GM19025 (cell line): ENCODE data around the gene NAPSA.
A peak's percentile ranks its signal among the peaks of the same experiment; 100 is the strongest.
"Not testable (repeated sequence)": the region's sequence is repeated elsewhere in the genome, so short reads cannot be mapped to it uniquely, and the experiment has no call there.

Source experiments
- ATAC-seq: cut with Tn5 transposase; IDR thresholded peaks from one replicate; pipeline ENCODE4 v1.9.1; 2021; ENCODE audit warnings: mild to moderate bottlenecking, low read depth, moderate library complexity; ENCODE audit not compliant: unreplicated experiment

NAPSA gene

DNA sequence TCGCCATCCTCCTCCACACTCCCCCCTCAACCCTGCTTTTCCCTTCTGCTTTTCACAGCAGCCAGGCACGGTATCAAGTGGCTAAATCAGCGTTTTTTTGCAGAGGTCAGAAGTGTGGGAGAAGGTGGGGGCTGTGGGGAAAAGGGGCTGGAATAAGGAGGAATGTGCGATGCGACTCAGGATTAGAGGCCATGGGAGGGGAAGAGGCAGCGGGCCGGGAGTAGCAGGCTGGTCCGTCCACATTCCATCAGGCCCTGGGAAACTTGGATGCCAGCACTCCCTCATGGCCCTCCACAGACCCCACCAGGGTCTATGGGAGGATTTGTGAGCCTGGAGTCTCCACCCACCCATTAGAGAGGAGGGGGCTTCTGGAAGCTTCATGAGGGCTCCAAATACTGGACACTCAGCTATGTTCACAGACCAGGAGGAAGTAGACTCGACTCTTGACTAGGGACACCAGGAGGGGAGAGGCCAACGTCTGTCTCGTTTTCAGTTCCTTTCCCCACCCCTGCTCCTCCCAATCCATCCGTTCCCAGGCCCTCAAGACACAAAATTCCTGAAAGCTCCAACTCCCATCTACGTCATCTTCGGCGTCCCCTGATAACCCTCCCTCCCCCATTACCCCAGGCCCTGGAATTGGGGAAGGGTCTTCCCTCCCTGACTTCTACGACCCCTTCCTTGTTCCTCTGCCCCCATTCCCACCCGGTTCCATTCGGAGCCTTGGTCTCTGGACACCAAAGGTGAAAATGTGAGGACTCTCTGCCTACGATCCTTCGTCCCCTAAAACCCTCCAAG, 33.0 kb downstream of the NAPSA start:
- ATAC-seq, result no peak

DNA sequence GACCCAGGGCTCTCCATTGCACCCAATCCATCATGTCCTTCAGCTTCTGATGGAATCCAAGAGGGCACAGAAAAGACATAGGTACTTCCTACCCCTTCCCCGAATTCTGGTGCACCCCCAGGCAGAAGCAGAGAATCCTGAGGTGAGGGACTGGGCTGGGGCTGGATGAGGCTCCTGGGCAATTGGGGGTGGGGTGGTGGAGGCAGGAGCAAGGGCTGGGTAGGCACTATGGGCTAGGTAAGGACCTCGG, 33.5 kb downstream of the NAPSA start:
- no peak for ATAC-seq

- ATAC-seq, result no peak
These were observed 34.0 kb downstream of the NAPSA start for GRCh38 chr19:50331221-50331993.

DNA sequence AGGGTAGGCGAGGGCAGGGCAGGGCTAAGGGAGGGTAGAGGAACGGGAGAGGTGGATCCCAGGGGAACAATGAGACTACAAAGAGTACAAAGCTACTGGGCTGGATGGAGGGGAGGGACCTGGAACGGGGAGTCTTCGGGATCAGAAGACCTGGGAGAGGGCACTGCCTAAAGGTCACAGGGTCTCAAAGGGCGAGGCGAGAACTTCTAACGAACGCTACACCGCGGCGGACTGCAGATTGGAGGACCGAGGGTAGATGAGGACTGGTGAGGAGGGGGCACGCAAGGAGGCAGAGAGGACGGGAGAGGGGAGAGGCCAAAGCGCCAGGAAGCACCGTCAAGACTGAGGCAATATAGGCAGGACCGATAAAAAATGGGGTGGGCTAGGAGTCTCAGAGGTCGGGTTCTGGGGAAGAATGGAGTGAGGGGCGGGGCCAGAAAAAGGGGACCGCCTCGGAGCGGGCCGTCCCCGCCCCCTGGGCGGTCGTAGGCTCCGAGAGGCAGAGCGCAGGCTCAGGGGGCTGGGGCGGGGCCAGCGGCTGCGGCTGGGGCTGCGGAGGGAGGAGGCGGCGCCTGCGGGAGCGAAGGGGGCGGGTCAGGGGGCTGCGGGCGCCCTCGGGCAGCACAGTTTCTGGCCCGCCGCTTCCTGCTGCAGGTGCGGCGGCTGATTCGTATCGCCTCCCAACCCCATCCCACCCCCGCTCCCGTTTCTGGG, 34.9 kb downstream of the NAPSA start:
- ATAC-seq, result no peak

DNA sequence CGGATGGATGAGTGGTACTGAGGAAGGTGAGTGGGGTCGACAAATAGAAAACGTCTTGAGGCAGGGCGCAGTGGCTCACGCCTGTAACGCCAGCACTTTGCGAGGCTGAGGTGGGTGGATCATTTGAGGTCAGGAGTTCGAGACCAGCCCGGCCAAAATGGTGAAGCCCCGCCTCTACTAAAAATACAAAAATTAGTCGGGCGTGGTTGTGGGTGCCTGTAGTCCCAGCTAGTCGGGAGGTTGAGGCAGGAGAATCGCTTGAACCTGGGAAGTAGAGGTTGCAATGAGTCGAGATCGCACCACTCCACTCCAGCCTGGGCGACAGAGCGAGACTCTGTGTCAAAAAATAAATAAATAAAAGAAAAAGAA, 35.5 kb downstream of the NAPSA start:
- ATAC-seq, result not testable (repeated sequence)

- ATAC-seq, result peak; percentile 39
These were observed 36.1 kb downstream of the NAPSA start, which contains the start of gene KCNC3 for GRCh38 chr19:50329146-50329925. Gene KCNC3, minus strand, starts transcription at chr19:50329377. Its CDS starts 295 bp downstream, at chr19:50329082.

DNA sequence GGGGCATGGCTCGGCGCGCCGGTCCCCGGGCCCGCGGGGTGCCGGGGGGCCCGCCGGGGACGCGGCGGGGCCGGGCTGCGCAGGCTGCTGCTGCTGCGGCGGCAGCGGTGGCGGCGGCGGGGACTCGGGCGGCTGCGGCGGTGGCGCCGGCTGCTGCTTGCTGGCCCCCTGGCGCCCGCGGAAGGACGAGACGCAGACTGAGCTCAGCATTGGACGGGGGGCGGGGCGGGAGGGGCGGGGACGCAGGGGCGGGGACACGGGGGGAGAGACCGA, 36.6 kb downstream of the NAPSA start:
- peak; percentile 5 for ATAC-seq

DNA sequence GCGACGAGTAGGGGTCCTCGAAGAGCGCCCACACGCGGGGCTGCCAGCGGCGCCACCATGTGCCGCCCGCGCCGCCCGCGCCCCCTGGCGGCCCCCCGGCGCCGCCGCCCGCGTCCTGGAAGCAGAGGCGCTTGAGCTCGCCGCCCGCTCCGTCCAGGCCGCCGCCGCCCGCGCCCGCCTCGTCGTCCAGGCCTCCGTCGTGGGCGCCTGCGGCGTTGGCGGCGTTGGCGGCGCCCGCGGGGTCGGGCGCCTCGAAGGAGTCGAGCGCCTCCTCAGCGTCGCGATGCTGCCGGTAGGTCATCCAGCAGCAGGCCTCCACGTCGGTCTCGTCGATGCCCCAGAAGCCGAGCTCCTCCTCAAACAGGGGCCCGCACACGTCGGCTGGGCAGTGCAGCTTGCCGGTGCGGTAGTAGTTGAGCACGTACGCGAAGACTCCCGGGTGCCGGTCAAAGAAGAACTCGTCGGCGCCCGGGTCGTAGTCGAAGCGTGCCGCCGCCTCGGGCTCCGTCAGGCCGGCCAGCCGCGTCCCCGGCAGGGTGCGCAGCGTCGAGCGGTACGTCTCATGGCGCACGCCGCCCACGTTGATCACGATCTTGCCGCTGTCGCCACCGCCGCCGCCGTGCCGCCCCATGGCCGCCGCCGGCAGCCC, 37.1 kb downstream of the NAPSA start:
- ATAC-seq, result peak; percentile 5

DNA sequence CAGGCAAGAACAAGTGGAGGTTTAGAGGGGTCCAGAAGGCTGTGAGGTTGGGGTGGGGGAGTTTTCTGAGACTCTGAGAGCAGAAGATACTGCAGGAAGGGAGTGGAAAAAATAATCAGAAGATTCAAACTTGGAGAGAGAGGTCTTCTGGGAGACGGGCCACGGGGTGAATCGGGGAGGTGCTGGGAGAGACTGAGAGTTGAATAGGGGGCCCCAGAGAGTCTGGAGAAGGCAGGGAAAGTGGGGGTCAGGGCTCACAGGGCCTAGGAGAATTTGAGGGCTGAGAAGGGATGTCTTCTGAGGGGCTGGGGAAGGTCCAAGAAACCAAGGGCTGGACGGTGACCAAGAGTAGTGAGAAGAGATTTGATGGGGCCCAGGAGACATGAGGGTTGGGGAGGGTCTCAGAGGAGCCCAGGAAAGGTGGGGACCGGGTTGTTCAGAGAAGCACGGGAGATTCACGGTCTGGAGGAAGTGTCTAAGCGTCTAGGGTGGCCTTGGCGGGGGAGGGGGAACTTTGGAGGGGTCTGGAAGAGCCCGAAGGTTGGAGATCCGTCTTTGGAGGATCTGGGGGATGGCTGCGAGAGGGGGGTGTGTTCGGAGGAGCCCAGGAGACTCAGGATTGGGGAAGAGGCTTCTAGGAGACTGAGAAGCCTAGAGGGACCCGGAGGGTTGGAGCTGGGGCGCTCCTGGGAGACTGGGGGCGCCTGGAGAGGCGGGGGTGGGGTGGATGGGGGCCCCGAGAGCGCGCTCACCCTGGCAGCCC, 37.8 kb downstream of the NAPSA start:
- no peak for ATAC-seq

GRCh38 chr19:50327013-50327412, 38.4 kb downstream of the NAPSA start:
- no peak for ATAC-seq

DNA sequence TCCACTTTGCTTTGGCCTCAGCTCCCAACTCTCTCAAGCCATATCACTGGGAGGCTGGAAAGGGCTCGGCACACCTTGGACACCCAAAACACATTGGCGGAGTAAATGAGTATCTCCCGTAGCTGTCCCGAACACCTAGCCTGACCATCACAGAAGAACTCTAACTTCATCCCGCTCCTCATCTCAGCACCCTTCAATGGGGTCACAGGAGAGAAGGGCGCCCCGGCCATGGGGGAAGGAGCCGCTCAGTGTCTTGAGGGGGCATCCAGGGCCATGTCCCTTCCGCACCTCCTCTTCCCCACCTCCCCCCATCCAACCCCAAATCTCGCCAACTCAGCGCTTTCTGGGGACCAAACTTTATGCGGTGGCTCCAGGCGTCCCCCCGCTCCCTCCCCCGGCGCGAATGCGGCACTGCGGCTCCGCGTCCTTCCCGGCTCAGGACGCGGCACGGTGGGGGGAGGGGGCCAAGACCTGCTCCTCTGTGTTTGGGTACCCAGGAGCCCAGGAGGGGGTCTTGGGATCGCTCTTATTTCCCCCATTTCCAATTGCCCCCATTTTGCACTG, 39.3 kb downstream of the NAPSA start:
- ATAC-seq, result no peak

DNA sequence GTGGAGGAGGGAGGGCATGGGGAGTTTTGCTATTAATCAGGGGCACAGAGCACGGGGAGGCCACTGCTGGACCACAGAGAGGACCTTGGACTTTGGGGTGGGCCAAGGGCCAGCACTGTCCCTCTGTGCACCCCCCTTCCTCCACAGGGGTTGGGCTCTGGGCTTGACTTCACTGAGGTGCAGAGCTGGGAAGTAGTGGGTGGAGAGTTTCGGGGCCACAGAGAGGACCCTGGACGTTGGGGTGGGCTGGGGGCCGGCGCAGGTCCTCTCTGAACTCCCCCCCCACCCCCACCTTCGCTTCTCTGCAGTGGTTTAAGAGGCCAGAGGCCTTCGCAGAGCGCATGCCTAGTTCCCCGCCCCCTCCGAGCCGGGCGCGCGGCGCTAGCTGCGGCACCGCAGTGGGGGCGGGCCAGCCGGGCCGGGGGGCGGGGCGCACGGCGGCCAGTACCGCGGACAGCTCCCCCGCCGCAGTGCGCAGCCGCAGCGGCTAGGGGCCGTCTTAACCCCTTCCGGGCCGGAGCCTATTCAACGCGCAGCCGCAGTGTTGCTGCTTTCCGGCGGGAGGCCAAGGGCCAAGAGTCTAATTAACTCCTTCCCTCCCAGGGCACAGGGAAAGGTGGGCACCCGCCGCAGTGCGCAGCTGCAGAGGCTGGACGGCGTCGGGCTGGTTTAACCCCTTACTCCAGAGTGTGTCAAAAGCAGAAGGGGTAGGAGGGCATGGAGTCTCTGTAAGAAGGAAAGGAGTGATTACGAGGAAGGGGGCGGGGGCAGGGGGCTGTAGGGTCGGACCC, 39.9 kb downstream of the NAPSA start:
- no peak for ATAC-seq

DNA sequence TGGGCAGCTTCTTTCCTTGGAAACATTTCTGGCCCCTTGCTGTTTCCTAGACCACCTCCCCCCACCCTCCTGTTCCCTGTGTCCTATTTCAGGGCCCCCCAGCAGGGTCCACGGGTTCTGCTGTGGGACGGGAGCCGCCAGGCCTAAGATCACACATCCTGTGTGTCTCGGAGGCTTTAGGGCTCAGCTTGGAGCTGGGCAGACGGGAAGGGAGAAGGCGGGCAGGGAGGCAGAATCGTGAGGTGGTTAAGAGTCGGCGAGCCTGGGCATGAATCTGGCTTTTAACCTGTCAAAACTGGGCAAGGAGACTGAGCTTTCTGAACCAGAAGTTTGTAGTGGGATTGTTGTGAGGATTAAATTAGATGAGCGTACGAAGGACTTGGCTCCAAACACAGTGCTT, 41.1 kb downstream of the NAPSA start:
- ATAC-seq, result no peak

- ATAC-seq, result no peak
These were observed 41.7 kb downstream of the NAPSA start for GRCh38 chr19:50323782-50324133.

GRCh38 chr19:50322931-50323781, 42.3 kb downstream of the NAPSA start:
- no peak for ATAC-seq

DNA sequence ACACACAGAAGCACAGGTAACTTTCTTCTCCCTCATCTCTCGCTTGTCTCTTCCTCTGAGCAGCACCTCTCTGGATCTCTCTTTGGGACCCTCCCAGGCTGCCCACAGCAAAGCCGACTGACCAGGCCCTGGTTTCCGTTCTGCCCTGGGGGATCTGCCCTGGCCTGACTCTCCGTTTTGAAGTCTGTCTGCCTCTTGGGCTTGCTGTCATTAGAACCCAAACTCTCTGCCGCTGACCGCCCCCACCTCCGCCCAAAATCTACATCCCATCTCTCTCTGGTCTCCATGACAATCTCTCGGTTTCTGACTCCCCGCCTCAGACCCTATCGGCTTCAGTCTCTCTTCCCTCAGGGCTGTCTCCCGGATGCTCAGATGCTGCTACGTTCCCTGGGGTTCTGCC, 43.2 kb downstream of the NAPSA start:
- no peak for ATAC-seq

GRCh38 chr19:50321831-50322230, 43.6 kb downstream of the NAPSA start:
- ATAC-seq, result no peak

DNA sequence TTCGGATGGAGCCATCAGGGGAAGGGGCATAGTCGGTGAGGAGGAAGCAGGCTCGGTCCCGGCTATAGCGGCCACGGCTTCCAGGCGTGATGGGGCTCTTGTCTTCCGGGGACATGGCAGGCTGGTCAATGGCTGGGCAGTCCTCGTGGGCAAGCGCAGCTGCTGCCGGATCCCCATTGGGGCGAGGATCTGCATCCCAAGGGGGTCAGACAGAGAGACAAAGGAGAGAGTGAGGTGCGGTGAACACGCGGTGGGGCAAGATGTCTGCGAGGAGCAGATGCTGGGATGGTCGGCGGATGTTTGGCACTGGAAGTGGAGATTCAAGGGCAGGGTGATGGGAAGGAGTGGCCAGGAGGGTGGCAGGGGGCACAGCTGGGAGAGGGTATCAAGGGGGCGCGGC, 44.8 kb downstream of the NAPSA start:
- no peak for ATAC-seq
